Glomerular visceral epithelial cell (primary cell): ENCODE data around the gene NTM.
"Not testable (repeated sequence)": the region's sequence is repeated elsewhere in the genome, so short reads cannot be mapped to it uniquely, and the experiment has no call there.

Experiments
- DNase-seq: peaks from one replicate; pipeline ENCODE4 v3.0.0-alpha.2; 2016; ENCODE audit errors: extremely low spot score

NTM gene

DNA sequence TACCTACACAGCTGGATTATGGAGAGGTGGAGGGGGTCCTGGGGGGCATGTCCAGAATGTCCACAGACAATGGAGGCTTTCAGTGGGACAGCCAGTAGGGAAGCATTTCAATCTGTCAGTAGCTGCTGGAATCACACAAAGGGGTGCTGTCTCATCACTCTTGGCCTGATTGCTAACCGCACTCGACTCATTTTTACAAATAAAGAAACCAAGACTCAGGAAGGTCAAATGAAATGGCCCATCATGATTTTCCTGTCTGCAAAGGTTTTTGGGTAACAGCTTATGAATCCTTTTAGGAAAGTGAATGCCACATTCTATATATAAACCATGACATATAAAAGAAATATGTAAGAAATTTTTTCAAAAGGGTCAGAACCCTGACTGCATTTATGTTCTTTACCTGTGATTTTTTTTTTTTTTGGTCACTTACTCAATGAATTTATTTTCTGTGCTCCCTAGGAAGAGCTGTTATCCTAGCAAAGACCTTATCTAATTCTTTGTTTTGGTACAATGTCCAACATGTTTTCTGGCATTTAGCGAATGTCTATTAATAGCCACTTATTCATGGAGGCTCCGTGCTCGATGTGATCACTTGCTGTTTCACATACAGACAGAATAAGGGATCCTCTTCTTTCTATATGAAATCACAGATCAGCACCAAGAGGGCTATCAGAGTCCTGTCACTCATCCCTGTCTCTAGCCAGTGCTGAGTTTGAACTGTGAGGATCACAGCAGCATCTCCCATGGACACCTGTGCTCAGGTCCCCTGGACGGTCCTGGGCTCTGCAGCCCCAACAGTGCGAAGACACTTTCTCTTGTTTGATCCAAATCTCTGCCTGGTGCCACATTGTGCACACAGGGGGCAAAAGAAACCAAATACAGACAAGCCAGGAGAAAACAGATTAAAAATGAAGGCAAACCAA lies 979.7 kb downstream of the NTM start:
- DNase-seq: no peak

- no peak for DNase-seq
Observed at GRCh38 chr11:132351050-132351449, 980.6 kb downstream of the NTM start.

DNA sequence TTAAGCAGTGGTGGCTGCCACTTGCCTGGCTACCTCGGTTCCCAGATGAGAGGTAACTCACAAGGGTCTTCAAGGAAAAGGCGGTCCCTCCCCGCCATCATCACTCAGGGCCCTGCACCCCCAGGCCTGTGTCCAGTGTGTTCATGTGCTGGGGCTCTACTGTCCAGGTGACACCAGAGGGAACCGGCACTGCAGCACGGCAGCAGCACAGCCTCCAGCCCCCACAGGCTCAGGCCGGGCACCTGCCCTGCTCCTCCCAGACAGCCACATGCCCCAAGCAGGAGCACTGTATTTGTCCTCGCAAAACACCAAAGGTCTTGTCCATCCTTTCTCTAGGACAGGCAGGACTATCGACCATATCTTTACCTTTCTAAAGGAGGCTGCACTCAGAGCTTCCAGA lies 982.1 kb downstream of the NTM start:
- DNase-seq: no peak

DNA sequence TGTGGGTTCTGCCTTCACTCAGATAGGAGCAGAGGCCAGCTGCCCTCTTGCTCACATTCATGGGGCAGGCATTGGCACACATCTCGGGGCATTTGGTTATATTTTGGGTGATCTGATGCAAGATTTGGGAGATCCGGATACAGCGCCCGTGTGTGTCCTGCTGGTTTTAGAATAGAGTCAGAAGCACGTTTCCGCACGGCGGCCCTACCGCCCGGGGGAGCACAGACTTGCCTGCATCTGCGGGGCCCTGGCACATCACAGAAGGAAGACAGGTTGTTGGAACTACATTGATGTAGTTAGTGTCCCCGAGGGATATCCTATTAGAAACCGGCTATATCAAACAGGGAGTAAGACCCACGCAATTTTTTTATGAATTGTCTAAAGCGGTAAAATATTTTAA lies 982.8 kb downstream of the NTM start:
- DNase-seq: no peak

DNA sequence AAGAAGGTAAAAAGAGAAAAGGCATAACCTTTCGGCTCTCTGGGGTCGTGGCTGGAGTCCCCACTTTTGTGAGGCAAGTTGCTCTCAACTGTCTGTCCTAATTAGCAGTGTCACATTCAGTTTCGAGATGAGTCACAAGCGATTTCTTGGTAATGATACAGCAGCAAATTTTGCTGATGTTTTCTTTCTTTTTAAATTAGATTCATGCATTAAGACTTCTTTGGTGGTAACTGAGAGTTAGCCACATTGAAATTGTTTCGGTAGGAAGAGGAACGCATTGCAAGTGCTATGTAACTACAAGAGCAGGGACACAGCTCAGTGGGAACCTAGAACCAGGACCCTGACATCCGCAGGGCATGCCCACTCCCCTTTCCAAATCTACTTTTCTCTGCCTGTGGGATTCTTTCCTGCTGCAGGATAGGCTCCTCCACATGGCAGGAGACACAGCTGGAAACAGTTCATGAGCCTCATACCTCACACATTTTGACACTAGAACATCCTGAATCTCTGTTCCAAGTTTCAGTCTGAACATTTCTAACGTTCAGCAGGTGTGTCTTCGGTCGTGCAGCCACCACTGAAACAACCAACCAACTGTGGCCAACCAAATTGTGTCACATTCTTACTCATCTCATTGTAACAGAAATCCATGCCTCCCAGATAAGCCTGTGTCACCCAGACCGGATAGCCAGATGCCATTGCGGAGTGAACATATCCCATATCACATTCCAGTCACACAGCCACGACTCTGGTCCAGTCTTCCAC lies 987.6 kb downstream of the NTM start:
- no peak for DNase-seq

- DNase-seq: no peak
Observed at GRCh38 chr11:132358573-132358953, 988.1 kb downstream of the NTM start.

GRCh38 chr11:132361011-132361550 lies 990.7 kb downstream of the NTM start:
- DNase-seq: no peak

DNA sequence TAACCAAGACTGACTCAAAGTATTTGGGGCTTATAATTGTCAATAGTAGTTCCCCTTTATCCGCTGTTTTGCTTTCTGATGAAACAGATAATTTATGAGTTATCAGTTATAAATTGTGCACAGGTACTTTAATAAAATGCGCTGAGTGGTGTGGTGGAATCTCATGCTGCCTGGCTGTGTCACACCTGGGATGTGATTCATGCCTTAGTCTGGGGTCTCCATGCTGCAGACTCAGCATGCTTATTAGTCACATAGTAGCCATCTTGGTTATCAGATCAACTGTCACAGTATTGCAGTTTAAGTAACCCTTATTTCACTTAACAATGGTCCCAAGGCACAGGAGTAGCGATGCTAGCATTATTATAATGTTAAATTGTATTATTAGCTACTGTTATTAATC lies 995.2 kb downstream of the NTM start:
- no peak for DNase-seq

GRCh38 chr11:132367293-132367692 lies 996.9 kb downstream of the NTM start:
- no peak for DNase-seq

DNA sequence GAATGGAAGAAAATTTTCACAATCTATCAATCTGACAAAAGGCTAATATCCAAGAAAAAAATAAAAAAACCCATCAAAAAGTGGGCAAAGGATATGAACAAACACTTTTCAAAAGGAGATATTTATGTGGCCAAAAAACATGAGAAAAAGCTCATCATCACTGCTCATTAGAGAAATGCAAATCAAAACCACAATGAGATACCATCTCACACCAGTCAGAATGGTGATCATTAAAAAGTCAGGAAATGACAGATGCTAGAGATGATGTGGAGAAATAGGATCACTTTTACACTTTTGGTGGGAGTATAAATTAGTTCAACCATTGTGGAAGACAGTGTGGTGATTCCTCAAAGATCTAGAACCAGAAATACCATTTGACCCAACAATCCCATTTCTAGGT lies 999.7 kb downstream of the NTM start:
- DNase-seq: not testable (repeated sequence)

- no peak for DNase-seq
Observed at GRCh38 chr11:132373405-132374143, 1003.2 kb downstream of the NTM start.

DNA sequence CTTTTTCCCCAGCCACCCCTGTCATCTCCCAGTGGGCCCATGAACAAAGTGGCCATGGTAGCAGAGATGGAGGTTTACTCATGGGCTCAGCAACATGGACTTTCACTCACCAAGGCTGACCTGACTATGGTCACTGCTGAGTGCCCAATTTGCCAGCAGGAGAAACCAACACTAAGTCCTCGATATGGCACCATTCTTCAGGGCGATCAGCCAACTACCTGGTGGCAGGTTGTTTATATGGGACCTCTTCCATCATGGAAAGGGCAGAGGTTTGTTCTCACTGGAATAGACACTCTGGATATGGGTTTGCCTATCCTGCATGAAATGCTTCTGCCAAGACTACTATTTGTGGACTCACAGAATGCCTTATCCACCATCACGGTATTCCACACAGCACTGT lies 1009.1 kb downstream of the NTM start:
- no peak for DNase-seq
